Progenitor cell of endocrine pancreas (in vitro differentiated cells): ENCODE data around the gene PUS7. TPM values are rescaled to one million over a fixed set of nuclear protein-coding genes. Genes with fewer than 3 reads are reported as not detected.
"Not testable (repeated sequence)": the region's sequence is repeated elsewhere in the genome, so short reads cannot be mapped to it uniquely, and the experiment has no call there.

Experiments used
- DNase-seq: peaks from one replicate; pipeline ENCODE4 v3.0.0; 2021; ENCODE audit warnings: low spot score; ENCODE audit not compliant: unreplicated experiment
- H3K27ac Mint-ChIP-seq: 2 replicates; pipeline ENCODE4 v1.8.0; 2021; ENCODE audit warnings: mild to moderate bottlenecking, moderate library complexity, mixed read lengths
- H3K27me3 Mint-ChIP-seq: 2 replicates; pipeline ENCODE4 v1.8.0; 2021; ENCODE audit warnings: mixed read lengths
- H3K36me3 Mint-ChIP-seq: 2 replicates; pipeline ENCODE4 v1.8.0; 2022; ENCODE audit warnings: mixed read lengths; ENCODE audit not compliant: insufficient read depth
- H3K4me1 Mint-ChIP-seq: 2 replicates; pipeline ENCODE4 v1.8.0; 2021; ENCODE audit warnings: low read depth, mixed read lengths
- H3K4me3 Mint-ChIP-seq: 2 replicates; pipeline ENCODE4 v1.8.0; 2021; ENCODE audit warnings: low read depth, mild to moderate bottlenecking, moderate library complexity, mixed read lengths
- H3K9me3 Mint-ChIP-seq: 2 replicates; pipeline ENCODE4 v1.8.0; 2021; ENCODE audit warnings: low read depth, mixed read lengths
- CTCF ChIP-seq: fragments of 200-600 bp; sonication (generic); IDR thresholded peaks from one replicate; pipeline ENCODE4 v1.5.0; 2021; ENCODE audit warnings: antibody characterized with exemption, mild to moderate bottlenecking; ENCODE audit not compliant: unreplicated experiment
- total RNA-seq: library from RNA; stranded (reverse); gene quantifications from 2 replicates; pipeline ENCODE4 v1.2.1, GENCODE V29; 2021

The PUS7 gene
- total RNA-seq, 1 donor from 2014 or later: 44.3 TPM

- H3K9me3 Mint-ChIP-seq: no peaks in the 10 kb centered on the region
- TF ChIP-seq CTCF: no peak
- no peak for DNase-seq
- no peak overlapping the region for H3K4me3 Mint-ChIP-seq
- no peaks in the 10 kb centered on the region for H3K4me1 Mint-ChIP-seq
- H3K27me3 Mint-ChIP-seq: no peaks in the 10 kb centered on the region
- H3K36me3 Mint-ChIP-seq: no peaks in the 10 kb centered on the region
- H3K27ac Mint-ChIP-seq: no peak overlapping the region
Observed at GRCh38 chr7:105439174-105439893, 82.7 kb downstream of the PUS7 start.

DNA sequence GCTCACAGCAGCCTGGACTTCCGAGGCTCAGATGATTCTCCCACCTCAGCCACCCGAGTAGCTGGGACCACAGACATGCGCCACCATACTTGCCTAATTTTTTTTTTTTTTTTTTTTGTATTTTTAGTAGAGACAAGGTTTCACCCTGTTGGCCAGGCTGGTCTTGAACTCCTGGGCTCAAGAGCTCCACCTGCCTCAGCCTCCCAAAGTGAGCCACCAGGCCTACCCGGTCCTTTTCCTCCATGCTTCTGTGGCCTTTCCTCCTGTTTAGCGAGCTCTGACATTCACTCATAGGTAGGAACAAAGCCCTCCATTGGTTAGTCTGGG, 83.3 kb downstream of the PUS7 start:
- no peak overlapping the region for H3K4me3 Mint-ChIP-seq
- H3K4me1 Mint-ChIP-seq: no peaks in the 10 kb centered on the region
- no peaks in the 10 kb centered on the region for H3K9me3 Mint-ChIP-seq
- TF ChIP-seq CTCF: no peak
- no peak overlapping the region for H3K27ac Mint-ChIP-seq
- no peaks in the 10 kb centered on the region for H3K36me3 Mint-ChIP-seq
- DNase-seq: no peak
- H3K27me3 Mint-ChIP-seq: no peaks in the 10 kb centered on the region

GRCh38 chr7:105438254-105438653, 83.8 kb downstream of the PUS7 start:
- no peak for TF ChIP-seq CTCF
- no peak for DNase-seq
- no peak overlapping the region for H3K4me3 Mint-ChIP-seq
- no peaks in the 10 kb centered on the region for H3K9me3 Mint-ChIP-seq
- no peaks in the 10 kb centered on the region for H3K27me3 Mint-ChIP-seq
- no peaks in the 10 kb centered on the region for H3K36me3 Mint-ChIP-seq
- no peak overlapping the region for H3K27ac Mint-ChIP-seq
- H3K4me1 Mint-ChIP-seq: no peaks in the 10 kb centered on the region

- not testable (repeated sequence) for H3K4me3 Mint-ChIP-seq, H3K27me3 Mint-ChIP-seq, H3K4me1 Mint-ChIP-seq, H3K36me3 Mint-ChIP-seq, DNase-seq, H3K9me3 Mint-ChIP-seq, H3K27ac Mint-ChIP-seq
Observed at GRCh38 chr7:105437356-105437755, 84.7 kb downstream of the PUS7 start.

GRCh38 chr7:105429746-105430612, 92.1 kb downstream of the PUS7 start:
- H3K9me3 Mint-ChIP-seq: no peaks in the 10 kb centered on the region
- peaks cover 6% of the 10 kb centered on the region for H3K4me1 Mint-ChIP-seq
- no peaks in the 10 kb centered on the region for H3K36me3 Mint-ChIP-seq
- no peak overlapping the region for H3K27ac Mint-ChIP-seq
- peak; percentile 23 for TF ChIP-seq CTCF
- no peak for DNase-seq
- no peaks in the 10 kb centered on the region for H3K27me3 Mint-ChIP-seq
- H3K4me3 Mint-ChIP-seq: no peak overlapping the region
